ENCODE measurements around the gene PRR12. TPM values are rescaled to one million over a fixed set of nuclear protein-coding genes. Genes with fewer than 3 reads are reported as not detected.

PRR12 gene

GRCh38 chr19:49672131-49672919 is 81.3 kb downstream of the PRR12 start:
- Histone ChIP-seq H3K4me3 (ENCODE audit: low read length) (no peak overlapping the region), H4K8ac (ENCODE audit: low read depth, low read length) (no peak overlapping the region), H2BK5ac (ENCODE audit: low read length) (no peak overlapping the region), H3K23ac (ENCODE audit: low read length) (no peak overlapping the region), H3K79me1 (ENCODE audit: low read length) (peaks cover 7% of the 10 kb centered on the region), H3K4me1 (ENCODE audit: control insufficient read depth, low read depth, low read length) (no peaks in the 10 kb centered on the region), H3K27ac (ENCODE audit: low read depth, low read length) (peak overlapping the region; percentile 10), H2BK15ac (replicated peaks; ENCODE audit: low read depth) (no peak overlapping the region), H2AK5ac (ENCODE audit: low read length) (no peak overlapping the region), H3K79me2 (ENCODE audit: control insufficient read depth, insufficient read depth, low read length) (peaks cover 4% of the 10 kb centered on the region), H3K36me3 (ENCODE audit: control insufficient read depth, insufficient read depth, low read length) (peaks cover 1% of the 10 kb centered on the region), H3K4me2 (ENCODE audit: low read length) (peak overlapping the region; percentile 14), H4K5ac (ENCODE audit: low read length) (no peak overlapping the region), H2BK120ac (ENCODE audit: low read depth, low read length) (no peak overlapping the region), H3K27me3 (ENCODE audit: insufficient read depth, low read length, poor library complexity) (no peaks in the 10 kb centered on the region), H3K18ac (ENCODE audit: low read length) (no peak overlapping the region), H3K9ac (ENCODE audit: low read length) (peak overlapping the region; percentile 46), H3K56ac (ENCODE audit: low read length) (peak overlapping the region; percentile 73), H3K4ac (ENCODE audit: low read depth, low read length) (no peak overlapping the region)
- no CpG with 5 or more reads among the region's 28 CpGs for WGBS (ENCODE audit: extremely low coverage, insufficient coverage, low lambda C conversion rate)
- DNase-seq, result peak; percentile 92

Small RNA genes lying within 50 kb of the gene (small RNA-seq; reads per million reads assigned to genes)
- not detected for gene RF00019 (ENCODE audit: insufficient read depth)
